Endothelial cell of umbilical vein (primary cell): Measurements from ENCODE around the gene DDX54. TPM values are rescaled to one million over a fixed set of nuclear protein-coding genes. Genes with fewer than 3 reads are reported as not detected.

Source experiments
- BruUV-seq: library from RNA; stranded (reverse); fragments of 400-500 nt; replicated peaks from 2 replicates; lab custom pipeline; 2021; lab: Mats Ljungman, UMichigan
- CTCF ChIA-PET: fragments of 300-600, 350-600 bp; sonication (Branson Sonifier 250); formaldehyde crosslinking; loops from one replicate; lab custom pipeline; 2021; ENCODE audit warnings: antibody characterized with exemption, inconsistent platforms; lab: Charles Lee
- POLR2A ChIA-PET: fragments of 300-600, 350-600 bp; sonication (Branson Sonifier 250); formaldehyde crosslinking; loops from one replicate; lab custom pipeline; 2021; ENCODE audit warnings: antibody characterized with exemption, inconsistent platforms; lab: Charles Lee
- DNase-seq: peaks from one replicate; pipeline ENCODE4 v3.0.0-alpha.2; 2011; ENCODE audit warnings: low read depth, low spot score
- FAIRE-seq: peaks from 2 replicates; lab custom pipeline; 2011; peaks lifted over from hg19 to GRCh38; lab: Jason Lieb, UNC
- H2AFZ ChIP-seq: 2 replicates; pipeline ENCODE4 v1.6.0; 2012; ENCODE audit warnings: low read depth, low read length, control low read depth, inconsistent platforms
- H3K27ac ChIP-seq: 2 replicates; pipeline ENCODE4 v1.5.1; 2011; ENCODE audit warnings: low read depth, mild to moderate bottlenecking, control low read depth, low read length, moderate library complexity; ENCODE audit not compliant: insufficient read depth
- H3K27me3 ChIP-seq, 2 experiments: 2 replicates each; pipeline versions ENCODE4 v1.6.0 to v1.6.1; 2011; ENCODE audit warnings: low read length in 2 of 2, mixed read lengths in 1 of 2; ENCODE audit not compliant: control insufficient read depth in 2 of 2, insufficient read depth in 2 of 2
- H3K36me3 ChIP-seq, 2 experiments: 2 replicates in 1 of 2; 3 replicates in 1 of 2; pipeline ENCODE4 v1.5.1; 2011; ENCODE audit warnings: low read length in 2 of 2, mild to moderate bottlenecking in 1 of 2, moderate library complexity in 1 of 2; ENCODE audit not compliant: control insufficient read depth in 2 of 2, insufficient read depth in 2 of 2; ENCODE audit errors: extremely low read depth in 1 of 2
- H3K4me1 ChIP-seq: 3 replicates; pipeline ENCODE4 v1.5.1; 2011; ENCODE audit warnings: mild to moderate bottlenecking, low read length; ENCODE audit not compliant: control insufficient read depth, insufficient read depth; ENCODE audit errors: extremely low read depth
- H3K4me2 ChIP-seq: 2 replicates; pipeline ENCODE4 v1.6.1; 2011; ENCODE audit warnings: low read length, control low read depth, mixed read lengths; ENCODE audit not compliant: insufficient read depth
- H3K4me3 ChIP-seq, 3 experiments: fragments of 200-600 bp in 1 of 3; sonication (generic), shearing (Covaris generic) in 1 of 3; replicated peaks in 1 of 3; 2 replicates each; pipeline ENCODE4 v1.5.1; 2011 to 2016; ENCODE audit warnings: control low read depth in 3 of 3, low read length in 3 of 3, mild to moderate bottlenecking in 2 of 3, inconsistent platforms in 1 of 3, low read depth in 1 of 3, moderate library complexity in 1 of 3; ENCODE audit not compliant: insufficient read depth in 1 of 3
- H3K79me2 ChIP-seq: 2 replicates; pipeline ENCODE4 v1.6.0; 2012; ENCODE audit warnings: low read length, inconsistent platforms; ENCODE audit not compliant: control insufficient read depth, insufficient read depth
- H3K9ac ChIP-seq: replicated peaks from 2 replicates; pipeline ENCODE3; 2011; ENCODE audit warnings: low read length, control low read depth; ENCODE audit not compliant: insufficient read depth; ENCODE audit errors: extremely low read depth
- H3K9me1 ChIP-seq: replicated peaks from 3 replicates; pipeline ENCODE4 v1.6.0; 2011; ENCODE audit warnings: mild to moderate bottlenecking, low read length; ENCODE audit not compliant: control insufficient read depth, insufficient read depth; ENCODE audit errors: extremely low read depth
- H3K9me3 ChIP-seq: replicated peaks from 2 replicates; pipeline ENCODE4 v1.5.1; 2012; ENCODE audit warnings: low read length, inconsistent platforms; ENCODE audit not compliant: control insufficient read depth, insufficient read depth
- H4K20me1 ChIP-seq: replicated peaks from 2 replicates; pipeline ENCODE3; 2011; ENCODE audit warnings: mild to moderate bottlenecking, low read length; ENCODE audit not compliant: control insufficient read depth, insufficient read depth; ENCODE audit errors: extremely low read depth
- EZH2 ChIP-seq: IDR thresholded peaks from 2 replicates; pipeline ENCODE4 v1.6.1; 2012; ENCODE audit warnings: borderline replicate concordance, low read depth, mild to moderate bottlenecking, moderate library complexity, low read length, inconsistent platforms; ENCODE audit not compliant: severe bottlenecking
- FOS ChIP-seq: IDR thresholded peaks from 2 replicates; pipeline ENCODE4 v1.6.1; 2011; ENCODE audit warnings: mild to moderate bottlenecking, low read length, moderate library complexity, borderline replicate concordance; ENCODE audit not compliant: insufficient read depth
- GATA2 ChIP-seq: IDR thresholded peaks from 2 replicates; pipeline ENCODE4 v1.7.0; 2011; ENCODE audit warnings: low read depth, mild to moderate bottlenecking, moderate library complexity, mixed read lengths, low read length; ENCODE audit not compliant: insufficient read length, insufficient read depth
- JUN ChIP-seq: IDR thresholded peaks from 2 replicates; pipeline ENCODE4 v1.6.1; 2011; ENCODE audit warnings: borderline replicate concordance, low read depth; ENCODE audit not compliant: insufficient read length, insufficient read depth
- MYC ChIP-seq: IDR thresholded peaks from one replicate; pipeline ENCODE4 v1.6.1; 2011; ENCODE audit warnings: mild to moderate bottlenecking, low read depth, low read length
- POLR2A ChIP-seq: IDR thresholded peaks from 2 replicates; pipeline ENCODE4 v1.6.1; 2012; ENCODE audit warnings: low read depth, mild to moderate bottlenecking, control low read depth, low read length
- POLR2AphosphoS5 ChIP-seq: IDR thresholded peaks from 2 replicates; pipeline ENCODE4 v1.6.1; 2012; ENCODE audit warnings: low read depth, mild to moderate bottlenecking, control low read depth, low read length, moderate library complexity; ENCODE audit not compliant: insufficient read depth
- dilution Hi-C: fragments of 300-500 bp; cut with MboI; formaldehyde crosslinking; loops from one replicate; pipeline ENCODE4 v1.15.0; 2019; ENCODE audit warnings: low sequenced_read_pairs; ENCODE audit not compliant: extremely low pct_ligation_motif_present
- intact Hi-C: fragments of 100-400 bp; cut with micrococcal nuclease; formaldehyde crosslinking; loops from one replicate; pipeline ENCODE4 v1.10.0; 2022
- polyA plus RNA-seq, 4 experiments: library from polyadenylated mRNA; depleted of rRNA in 3 of 4; stranded (reverse) in 3 of 4; unstranded in 1 of 4; fragments of >200 nt; gene quantifications; 2 replicates each; pipeline versions ENCODE4 v1.2.1 to v1.2.3, GENCODE V29; 2011 to 2012; ENCODE audit warnings: missing spikeins in 1 of 4
- total RNA-seq: library from RNA; stranded (reverse); gene quantifications from 2 replicates; pipeline ENCODE4 v1.2.3, GENCODE V29; 2021
- TF ChIP-seq, protein P1 (sequence below), 2 donors: IDR thresholded peaks; 1 replicate in 1 of 2; 2 replicates in 1 of 2; pipeline ENCODE4 v1.5.1; 2011; ENCODE audit warnings: low read length in 2 of 2, mild to moderate bottlenecking in 2 of 2, moderate library complexity in 2 of 2, control low read depth in 1 of 2, inconsistent platforms in 1 of 2, low read depth in 1 of 2; ENCODE audit not compliant: insufficient read depth in 1 of 2; ENCODE audit errors: extremely low read depth in 1 of 2
- TF ChIP-seq, protein P2 (sequence below): IDR thresholded peaks from 2 replicates; pipeline ENCODE4 v1.6.1; 2011; ENCODE audit not compliant: insufficient read depth, insufficient read length

Gene DDX54
- total and polyA plus RNA-seq, 2 donors (not counting 3 experiments of a cell fraction or from before 2014, with no cell fraction given): 54.1 to 90.0 TPM

DNA sequence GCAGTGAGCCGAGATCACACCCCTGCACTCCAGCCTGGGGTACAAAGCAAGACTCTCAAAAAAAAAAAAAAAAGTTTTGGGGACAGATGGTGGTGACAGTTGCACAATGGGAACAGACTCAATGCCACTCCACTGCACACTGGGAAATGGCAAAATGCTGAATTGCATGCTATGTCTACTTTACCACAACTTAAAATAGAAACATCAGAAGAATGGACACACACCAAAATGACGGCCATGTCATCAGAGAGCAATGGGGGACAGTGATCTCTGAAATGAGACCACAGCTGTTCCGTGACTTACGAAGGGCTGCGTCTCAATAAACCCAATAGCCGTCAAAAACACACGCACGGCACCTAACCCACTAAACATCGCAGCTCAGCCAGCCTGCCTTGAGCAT lies 13.7 kb downstream of the DDX54 start:
- POLR2A ChIA-PET: no interaction called here

DNA sequence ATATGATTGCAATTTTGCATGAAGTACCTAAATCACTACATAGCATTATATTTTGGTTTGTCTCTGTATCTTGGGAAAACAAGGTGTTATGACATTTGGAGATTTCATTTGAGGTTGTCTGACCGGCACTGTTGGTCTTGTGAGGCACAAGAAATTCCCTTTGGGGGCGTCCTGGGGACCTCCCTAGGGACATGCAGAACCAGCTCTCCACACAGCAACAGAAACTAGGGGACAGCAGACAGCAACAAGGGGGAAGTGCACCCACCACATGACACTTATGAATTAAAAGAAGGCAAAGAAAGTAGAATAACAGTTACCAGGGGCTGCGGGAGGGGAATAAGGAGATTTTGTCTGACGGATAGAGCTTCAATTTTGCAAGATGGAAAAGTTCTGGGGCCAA lies 14.4 kb downstream of the DDX54 start:
- Histone ChIP-seq H3K36me3 (peaks cover 20 to 45% of the 10 kb centered on the region in 2 experiments), H3K9me3 (no peaks in the 10 kb centered on the region), H3K9ac (no peak overlapping the region), H4K20me1 (no peaks in the 10 kb centered on the region), H3K27me3 (no peaks in the 10 kb centered on the region), H3K4me2 (no peak overlapping the region), H3K4me3 (no peak overlapping the region), H2AFZ (no peak overlapping the region), H3K4me1 (no peaks in the 10 kb centered on the region), H3K79me2 (no peaks in the 10 kb centered on the region), H3K9me1 (no peaks in the 10 kb centered on the region), H3K27ac (no peak overlapping the region)
- no TSS peak for BruUV-seq
- ChIA-PET POLR2A (no interaction called here), CTCF (interaction anchor here (1.2 to 6.4 kb wide), 2 partner anchors 178 to 255 kb away, joined by 3 to 83 read pairs; no protein-coding TSS in a partner anchor)
- FAIRE-seq (no peak), DNase-seq (no peak)
- dilution Hi-C loops (no loop called here), intact Hi-C loops (no loop called here)
- TF ChIP-seq EZH2 (no peak), POLR2A (no peak), POLR2AphosphoS5 (no peak), JUN (no peak), MYC (no peak), FOS (no peak), GATA2 (no peak)
- TF ChIP-seq, protein P1, sequence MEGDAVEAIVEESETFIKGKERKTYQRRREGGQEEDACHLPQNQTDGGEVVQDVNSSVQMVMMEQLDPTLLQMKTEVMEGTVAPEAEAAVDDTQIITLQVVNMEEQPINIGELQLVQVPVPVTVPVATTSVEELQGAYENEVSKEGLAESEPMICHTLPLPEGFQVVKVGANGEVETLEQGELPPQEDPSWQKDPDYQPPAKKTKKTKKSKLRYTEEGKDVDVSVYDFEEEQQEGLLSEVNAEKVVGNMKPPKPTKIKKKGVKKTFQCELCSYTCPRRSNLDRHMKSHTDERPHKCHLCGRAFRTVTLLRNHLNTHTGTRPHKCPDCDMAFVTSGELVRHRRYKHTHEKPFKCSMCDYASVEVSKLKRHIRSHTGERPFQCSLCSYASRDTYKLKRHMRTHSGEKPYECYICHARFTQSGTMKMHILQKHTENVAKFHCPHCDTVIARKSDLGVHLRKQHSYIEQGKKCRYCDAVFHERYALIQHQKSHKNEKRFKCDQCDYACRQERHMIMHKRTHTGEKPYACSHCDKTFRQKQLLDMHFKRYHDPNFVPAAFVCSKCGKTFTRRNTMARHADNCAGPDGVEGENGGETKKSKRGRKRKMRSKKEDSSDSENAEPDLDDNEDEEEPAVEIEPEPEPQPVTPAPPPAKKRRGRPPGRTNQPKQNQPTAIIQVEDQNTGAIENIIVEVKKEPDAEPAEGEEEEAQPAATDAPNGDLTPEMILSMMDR (IDR thresholded peaks at IDR 0.05; ENCODE audit: extremely low read depth in 1 of 2, insufficient read depth in 1 of 2, low read depth in 1 of 2, low read length in 2 of 2): no peak
- TF ChIP-seq, protein P2, sequence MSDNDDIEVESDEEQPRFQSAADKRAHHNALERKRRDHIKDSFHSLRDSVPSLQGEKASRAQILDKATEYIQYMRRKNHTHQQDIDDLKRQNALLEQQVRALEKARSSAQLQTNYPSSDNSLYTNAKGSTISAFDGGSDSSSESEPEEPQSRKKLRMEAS: no peak

More for the DNA sequence above, 13.7 kb downstream of the DDX54 start:
- intact Hi-C loops (no loop called here), dilution Hi-C loops (no loop called here)
- H3K36me3 ChIP-seq: peaks cover 20 to 45% of the 10 kb centered on the region in 2 experiments
- H3K9me3 ChIP-seq: no peaks in the 10 kb centered on the region
- DNase-seq: no peak
- no peaks in the 10 kb centered on the region for H4K20me1 ChIP-seq
- H3K27me3 ChIP-seq: no peaks in the 10 kb centered on the region
- no peak overlapping the region for H3K4me3 ChIP-seq
- H3K79me2 ChIP-seq: no peaks in the 10 kb centered on the region
- H2AFZ ChIP-seq: no peak overlapping the region
- BruUV-seq: no TSS peak
- H3K4me1 ChIP-seq: no peaks in the 10 kb centered on the region
- H3K4me2 ChIP-seq: no peak overlapping the region
- FAIRE-seq: peak; percentile 44
- TF ChIP-seq JUN (no peak), EZH2 (no peak), MYC (no peak)
- H3K27ac ChIP-seq: no peak overlapping the region
- H3K9ac ChIP-seq: no peak overlapping the region
- no peaks in the 10 kb centered on the region for H3K9me1 ChIP-seq
- CTCF ChIA-PET: interaction anchor here (1.2 to 6.4 kb wide), 2 partner anchors 178 to 254 kb away, joined by 3 to 83 read pairs; no protein-coding TSS in a partner anchor
